Mesendoderm (in vitro differentiated cells): ENCODE measurements around the gene INSYN2B.

Source experiments
- DNase-seq: peaks from one replicate; pipeline ENCODE4 v3.0.0; 2013
- H2AK5ac ChIP-seq: 2 replicates; pipeline ENCODE4 v1.6.1; 2013; ENCODE audit warnings: low read length, inconsistent platforms
- H2BK120ac ChIP-seq: 2 replicates; pipeline ENCODE4 v1.6.1; 2013; ENCODE audit warnings: low read depth, mild to moderate bottlenecking, low read length, moderate library complexity, mixed read lengths
- H2BK15ac ChIP-seq: replicated peaks from 2 replicates; pipeline ENCODE4 v1.6.1; 2013; ENCODE audit warnings: low read depth, mild to moderate bottlenecking, moderate library complexity
- H2BK5ac ChIP-seq: 2 replicates; pipeline ENCODE4 v1.6.1; 2013; ENCODE audit warnings: low read length, inconsistent platforms
- H3K18ac ChIP-seq: 2 replicates; pipeline ENCODE4 v1.6.1; 2013; ENCODE audit warnings: mild to moderate bottlenecking, low read length, mixed read lengths
- H3K23ac ChIP-seq: one replicate; pipeline ENCODE4 v1.6.1; 2013; ENCODE audit warnings: low read length
- H3K27ac ChIP-seq: 2 replicates; pipeline ENCODE4 v1.5.1; 2013; ENCODE audit warnings: low read depth, mild to moderate bottlenecking, inconsistent platforms, low read length, moderate library complexity
- H3K27me3 ChIP-seq: 2 replicates; pipeline ENCODE4 v1.6.1; 2013; ENCODE audit warnings: low read length, control low read depth, mild to moderate bottlenecking, inconsistent platforms; ENCODE audit not compliant: insufficient read depth, poor library complexity
- H3K36me3 ChIP-seq: 2 replicates; pipeline ENCODE4 v1.6.1; 2013; ENCODE audit warnings: low read length, inconsistent platforms; ENCODE audit not compliant: control insufficient read depth, insufficient read depth
- H3K4ac ChIP-seq: one replicate; pipeline ENCODE4 v1.6.1; 2013; ENCODE audit warnings: low read depth, mild to moderate bottlenecking, low read length, moderate library complexity
- H3K4me1 ChIP-seq: 2 replicates; pipeline ENCODE4 v1.6.1; 2013; ENCODE audit warnings: low read depth, low read length, inconsistent platforms; ENCODE audit not compliant: control insufficient read depth
- H3K4me2 ChIP-seq: 2 replicates; pipeline ENCODE4 v1.6.1; 2013; ENCODE audit warnings: low read length
- H3K4me3 ChIP-seq: 2 replicates; pipeline ENCODE4 v1.5.1; 2013; ENCODE audit warnings: mild to moderate bottlenecking, low read length
- H3K56ac ChIP-seq: one replicate; pipeline ENCODE4 v1.6.1; 2013; ENCODE audit warnings: low read length
- H3K79me1 ChIP-seq: 2 replicates; pipeline ENCODE4 v1.6.1; 2013; ENCODE audit warnings: low read length, inconsistent platforms
- H3K79me2 ChIP-seq: 2 replicates; pipeline ENCODE4 v1.6.1; 2013; ENCODE audit warnings: mild to moderate bottlenecking, low read length; ENCODE audit not compliant: control insufficient read depth, insufficient read depth
- H3K9ac ChIP-seq: 2 replicates; pipeline ENCODE4 v1.6.1; 2013; ENCODE audit warnings: low read length, inconsistent platforms
- H4K5ac ChIP-seq: one replicate; pipeline ENCODE4 v1.6.1; 2013; ENCODE audit warnings: low read length
- H4K8ac ChIP-seq: one replicate; pipeline ENCODE4 v1.6.1; 2013; ENCODE audit warnings: low read depth, mild to moderate bottlenecking, control low read depth, low read length, moderate library complexity
- WGBS: extraction: QIAGEN DNeasy Blood & Tissue Kit; methylation state at CpG from one replicate; pipeline ENCODE4 v1.1.7; 2013; ENCODE audit warnings: low lambda C conversion rate, missing lambda C conversion rate; ENCODE audit not compliant: insufficient coverage; ENCODE audit errors: extremely low coverage; 5-methylcytosine and 5-hydroxymethylcytosine counted together

INSYN2B gene

DNA sequence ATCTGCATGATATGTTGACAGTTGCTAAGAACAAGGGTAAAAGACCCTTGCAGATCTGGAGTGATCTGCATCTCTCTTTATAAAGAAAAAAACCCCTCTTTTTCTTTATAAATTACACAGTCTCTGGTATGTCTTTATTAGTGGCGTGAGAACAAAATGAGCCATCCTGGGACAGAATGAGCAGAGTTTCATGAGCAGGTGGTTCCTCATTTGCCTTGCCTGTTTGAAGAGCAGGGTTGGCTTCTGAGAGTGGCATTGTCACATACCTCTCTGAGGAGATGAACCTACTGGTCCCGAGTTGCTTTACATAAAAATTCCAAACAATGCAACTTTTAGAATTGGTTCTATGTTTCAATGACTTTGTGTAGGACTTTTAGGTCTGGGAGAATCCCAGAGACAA, 94.3 kb downstream of the INSYN2B start:
- Histone ChIP-seq H3K27me3 (no peaks in the 10 kb centered on the region), H4K5ac (no peak overlapping the region), H3K79me2 (no peaks in the 10 kb centered on the region), H3K4me1 (no peaks in the 10 kb centered on the region), H3K4me3 (no peak overlapping the region), H2BK120ac (no peak overlapping the region), H3K4me2 (no peak overlapping the region), H3K9ac (no peak overlapping the region), H3K27ac (no peak overlapping the region), H3K4ac (no peak overlapping the region), H2AK5ac (no peak overlapping the region), H4K8ac (no peak overlapping the region), H3K18ac (no peak overlapping the region), H2BK15ac (no peak overlapping the region), H3K23ac (no peak overlapping the region), H3K79me1 (no peaks in the 10 kb centered on the region), H3K36me3 (no peaks in the 10 kb centered on the region), H3K56ac (no peak overlapping the region), H2BK5ac (no peak overlapping the region)
- DNase-seq = no peak
- WGBS = no CpG with 5 or more reads among the region's 2 CpGs

DNA sequence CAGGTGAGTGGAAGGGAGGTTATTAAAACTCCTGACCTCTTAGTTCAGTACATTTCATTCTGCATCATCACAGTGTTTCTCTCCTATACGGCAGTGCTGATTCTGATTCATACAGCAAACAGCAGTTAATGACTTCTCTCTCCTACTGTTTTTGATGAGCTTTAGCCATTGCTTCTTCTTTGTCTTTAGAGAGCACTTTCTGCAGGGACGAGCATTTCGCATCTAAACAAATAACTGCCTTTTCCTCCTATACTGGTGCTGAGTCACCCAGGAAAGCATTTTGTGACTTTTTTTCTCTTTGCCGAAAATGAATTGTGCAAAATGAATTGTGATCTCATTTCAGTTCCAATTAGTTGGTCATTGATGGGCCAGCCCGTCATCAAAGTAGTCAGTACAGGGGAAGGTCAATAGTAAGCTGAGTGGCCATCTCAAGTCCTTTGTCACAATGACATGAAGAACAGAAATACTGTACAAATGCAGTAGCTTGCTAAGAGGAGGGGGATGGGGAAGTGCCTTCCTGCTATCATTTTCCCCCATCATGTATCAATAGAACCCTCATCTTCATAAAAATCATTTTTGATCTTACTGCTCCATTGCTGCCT, 98.5 kb downstream of the INSYN2B start:
- H3K4me3 ChIP-seq = no peak overlapping the region
- no peaks in the 10 kb centered on the region for H3K79me2 ChIP-seq
- no peak overlapping the region for H2AK5ac ChIP-seq
- no peaks in the 10 kb centered on the region for H3K4me1 ChIP-seq
- H3K27me3 ChIP-seq = no peaks in the 10 kb centered on the region
- no peak overlapping the region for H3K9ac ChIP-seq
- no CpG with 5 or more reads among the region's 5 CpGs for WGBS
- H4K5ac ChIP-seq = no peak overlapping the region
- no peak overlapping the region for H3K18ac ChIP-seq
- H3K56ac ChIP-seq = no peak overlapping the region
- no peak overlapping the region for H3K27ac ChIP-seq
- H2BK5ac ChIP-seq = no peak overlapping the region
- no peak for DNase-seq
- H2BK15ac ChIP-seq = no peak overlapping the region
- no peak overlapping the region for H3K23ac ChIP-seq
- no peaks in the 10 kb centered on the region for H3K79me1 ChIP-seq
- no peak overlapping the region for H3K4ac ChIP-seq
- H2BK120ac ChIP-seq = no peak overlapping the region
- no peaks in the 10 kb centered on the region for H3K36me3 ChIP-seq
- no peak overlapping the region for H4K8ac ChIP-seq
- no peak overlapping the region for H3K4me2 ChIP-seq

DNA sequence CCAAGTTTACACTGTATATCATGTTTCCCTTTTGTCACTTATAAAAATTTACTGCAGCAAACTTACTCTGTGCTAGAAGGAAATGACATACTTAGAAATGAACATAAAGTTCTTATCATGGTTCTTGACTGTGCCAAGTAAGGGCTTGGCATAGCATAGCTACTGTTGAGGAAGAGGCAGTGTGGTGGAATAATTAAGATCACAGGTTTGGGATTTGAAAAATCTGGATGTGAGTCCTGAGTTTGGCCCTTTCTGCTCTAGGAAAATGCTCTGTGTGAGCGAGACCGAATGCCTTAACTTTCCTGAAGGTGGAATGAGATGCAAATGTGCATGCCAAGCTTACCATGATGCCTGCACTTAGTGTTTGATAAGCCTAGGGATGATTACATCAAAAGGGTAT, 99.5 kb downstream of the INSYN2B start:
- H3K27ac ChIP-seq = no peak overlapping the region
- no peaks in the 10 kb centered on the region for H3K4me1 ChIP-seq
- H3K56ac ChIP-seq = no peak overlapping the region
- no peaks in the 10 kb centered on the region for H3K79me2 ChIP-seq
- no peak overlapping the region for H2AK5ac ChIP-seq
- H3K23ac ChIP-seq = no peak overlapping the region
- no peak overlapping the region for H2BK15ac ChIP-seq
- no peak overlapping the region for H2BK120ac ChIP-seq
- H3K4ac ChIP-seq = no peak overlapping the region
- H3K4me2 ChIP-seq = no peak overlapping the region
- no CpG with 5 or more reads among the region's 2 CpGs for whole genome bisulfite sequencing
- no peak overlapping the region for H3K9ac ChIP-seq
- no peak overlapping the region for H3K18ac ChIP-seq
- no peaks in the 10 kb centered on the region for H3K79me1 ChIP-seq
- H4K8ac ChIP-seq = no peak overlapping the region
- no peak for DNase-seq
- H4K5ac ChIP-seq = no peak overlapping the region
- H2BK5ac ChIP-seq = no peak overlapping the region
- no peaks in the 10 kb centered on the region for H3K36me3 ChIP-seq
- no peak overlapping the region for H3K4me3 ChIP-seq
- H3K27me3 ChIP-seq = no peaks in the 10 kb centered on the region

GRCh38 chr5:169880012-169880663, 100.2 kb downstream of the INSYN2B start:
- Histone ChIP-seq H3K18ac (no peak overlapping the region), H2BK15ac (no peak overlapping the region), H3K4ac (no peak overlapping the region), H3K9ac (no peak overlapping the region), H3K27me3 (no peaks in the 10 kb centered on the region), H3K79me1 (no peaks in the 10 kb centered on the region), H2AK5ac (no peak overlapping the region), H3K36me3 (no peaks in the 10 kb centered on the region), H3K23ac (no peak overlapping the region), H3K27ac (no peak overlapping the region), H2BK5ac (no peak overlapping the region), H2BK120ac (no peak overlapping the region), H3K4me2 (no peak overlapping the region), H4K5ac (no peak overlapping the region), H3K56ac (no peak overlapping the region), H3K4me1 (no peaks in the 10 kb centered on the region), H3K79me2 (no peaks in the 10 kb centered on the region), H4K8ac (no peak overlapping the region), H3K4me3 (no peak overlapping the region)
- no CpG with 5 or more reads among the region's 4 CpGs for WGBS
- no peak for DNase-seq

DNA sequence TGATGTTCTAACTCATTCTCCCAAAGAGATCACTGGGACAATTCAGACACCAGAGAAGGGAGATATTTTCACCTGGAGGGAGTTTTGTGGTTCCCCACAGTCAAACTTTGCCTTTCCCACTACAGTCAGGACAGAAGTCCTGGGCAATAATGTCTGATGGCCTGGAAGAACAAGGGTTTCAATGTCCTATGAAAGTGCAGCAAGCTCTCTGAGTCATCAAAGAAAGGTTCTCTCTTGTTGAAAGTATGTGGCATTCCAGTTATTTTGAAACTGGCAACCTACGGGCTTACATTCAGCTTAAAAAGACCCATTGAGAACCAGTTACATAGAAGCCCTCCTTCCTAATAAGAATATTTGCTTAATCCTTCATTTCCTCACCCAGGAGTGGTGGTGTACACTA, 103.9 kb downstream of the INSYN2B start:
- no peak for DNase-seq
- H2BK120ac ChIP-seq = no peak overlapping the region
- no peak overlapping the region for H3K18ac ChIP-seq
- H3K27me3 ChIP-seq = no peaks in the 10 kb centered on the region
- H3K4me3 ChIP-seq = no peak overlapping the region
- no peak overlapping the region for H2AK5ac ChIP-seq
- no peak overlapping the region for H4K8ac ChIP-seq
- H2BK5ac ChIP-seq = no peak overlapping the region
- no peak overlapping the region for H3K23ac ChIP-seq
- H3K56ac ChIP-seq = no peak overlapping the region
- H3K36me3 ChIP-seq = no peaks in the 10 kb centered on the region
- H3K4ac ChIP-seq = no peak overlapping the region
- H3K79me2 ChIP-seq = no peaks in the 10 kb centered on the region
- WGBS = no CpG with 5 or more reads among the region's 1 CpG
- H4K5ac ChIP-seq = no peak overlapping the region
- no peaks in the 10 kb centered on the region for H3K4me1 ChIP-seq
- no peak overlapping the region for H2BK15ac ChIP-seq
- H3K79me1 ChIP-seq = no peaks in the 10 kb centered on the region
- H3K9ac ChIP-seq = no peak overlapping the region
- no peak overlapping the region for H3K27ac ChIP-seq
- no peak overlapping the region for H3K4me2 ChIP-seq

DNA sequence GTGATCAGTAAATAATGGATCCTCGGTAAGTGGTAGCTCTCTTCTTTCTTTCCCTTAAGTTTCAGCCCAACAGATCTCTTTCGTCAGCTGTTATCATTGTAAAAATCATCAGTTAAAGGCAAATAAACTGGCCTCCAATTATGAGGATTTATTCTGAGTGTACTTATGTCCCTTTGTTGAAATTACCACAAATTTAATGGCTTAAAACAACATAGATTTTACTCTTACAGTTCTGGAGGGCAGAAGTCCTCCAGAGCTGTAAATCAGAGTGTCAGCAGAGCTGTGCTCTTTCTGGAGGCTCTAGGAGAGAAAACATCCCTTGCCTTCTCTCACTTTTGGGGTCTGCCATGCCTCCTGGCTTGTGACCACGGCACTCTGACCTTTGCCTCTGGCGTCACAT, 104.6 kb downstream of the INSYN2B start:
- Histone ChIP-seq H3K18ac (no peak overlapping the region), H3K9ac (no peak overlapping the region), H2BK5ac (no peak overlapping the region), H3K36me3 (no peaks in the 10 kb centered on the region), H3K79me1 (no peaks in the 10 kb centered on the region), H2BK120ac (no peak overlapping the region), H2AK5ac (no peak overlapping the region), H3K4me3 (no peak overlapping the region), H3K79me2 (no peaks in the 10 kb centered on the region), H3K27me3 (no peaks in the 10 kb centered on the region), H3K4me2 (no peak overlapping the region), H4K8ac (no peak overlapping the region), H3K56ac (no peak overlapping the region), H2BK15ac (no peak overlapping the region), H3K4me1 (no peaks in the 10 kb centered on the region), H3K23ac (no peak overlapping the region), H3K27ac (no peak overlapping the region), H4K5ac (no peak overlapping the region), H3K4ac (no peak overlapping the region)
- WGBS = no CpG with 5 or more reads among the region's 4 CpGs
- no peak for DNase-seq
